Mucosa of descending colon (tissue), 3 donors: ENCODE measurements around the gene ZNF655. TPM values are rescaled to one million over a fixed set of nuclear protein-coding genes. Genes with fewer than 3 reads are reported as not detected.

Experiments
- ATAC-seq: fragments of 200-7000 bp; cut with Tn5 transposase; one replicate; pipeline ENCODE4 v1.9.1; 2020; ENCODE audit warnings: mild to moderate bottlenecking, moderate library complexity
- DNase-seq, 3 donors: peaks; one replicate each; pipeline ENCODE4 v3.0.0-alpha.2; 2020
- H3K36me3 ChIP-seq: fragments of 200-600 bp; one replicate; pipeline ENCODE4 v1.8.0; 2021; ENCODE audit warnings: low read depth, mild to moderate bottlenecking
- H3K4me1 ChIP-seq: fragments of 200-600 bp; one replicate; pipeline ENCODE4 v1.8.0; 2021; ENCODE audit warnings: low read depth, mild to moderate bottlenecking
- H3K4me3 ChIP-seq: fragments of 200-600 bp; one replicate; pipeline ENCODE4 v1.8.0; 2021; ENCODE audit warnings: mild to moderate bottlenecking
- H3K9me3 ChIP-seq: fragments of 200-600 bp; one replicate; pipeline ENCODE4 v1.8.0; 2021; ENCODE audit warnings: mild to moderate bottlenecking
- CTCF ChIP-seq: fragments of 200-600 bp; IDR thresholded peaks from one replicate; pipeline ENCODE4 v1.8.0; 2022; ENCODE audit warnings: antibody characterized with exemption, mild to moderate bottlenecking
- intact Hi-C, 2 donors: fragments of 100-400 bp; cut with DNase I in 1 of 2; cut with micrococcal nuclease in 1 of 2; formaldehyde crosslinking; loops; one replicate each; pipeline versions ENCODE4 v1.11.0 to v1.11.1; 2022; cut with DNase I, micrococcal nuclease
- total RNA-seq, 3 donors: library from RNA; stranded (reverse); fragmentation: NEBNext Ultra II Directional in 2 of 3; extraction: Animal tissue kit (Norgen Biotek cat#: 25700) in 2 of 3; gene quantifications; one replicate each; pipeline versions ENCODE4 v1.2.1 to v1.2.4, GENCODE V29; 2021 to 2023
- donor health status: DM: no; HTN: no; CAD: no; lungs with moderate emphysema.
- donor health status: DM: no; HTN: no; CAD: no.
- donor health status: DM: no; HTN: yes; CAD: no.

The ZNF655 gene
- total RNA-seq, 3 donors from 2014 or later: 64.4 to 99.0 (median 84.0) TPM

GRCh38 chr7:99616359-99617191, 58.1 kb downstream of the ZNF655 start, which contains the start of gene ZSCAN25:
Gene ZSCAN25, plus strand, starts transcription at chr7:99616946. Its CDS starts 2,661 bp downstream, at chr7:99619607.
- intact Hi-C loops: no loop called here
- DNase-seq: peak; percentile 93
- no peaks in the 10 kb centered on the region for H3K36me3 ChIP-seq
- peaks cover 7% of the 10 kb centered on the region for H3K4me1 ChIP-seq
- ATAC-seq: peak; percentile 99
- H3K9me3 ChIP-seq: no peaks in the 10 kb centered on the region
- H3K4me3 ChIP-seq: peak within 1 kb of the TSS; percentile 93
- TF ChIP-seq CTCF: no peak

GRCh38 chr7:99617192-99617781, 58.8 kb downstream of the ZNF655 start:
- DNase-seq (no peak), ATAC-seq (no peak)
- Histone ChIP-seq H3K36me3 (no peaks in the 10 kb centered on the region), H3K4me1 (peaks cover 7% of the 10 kb centered on the region), H3K9me3 (no peaks in the 10 kb centered on the region), H3K4me3 (peak overlapping the region; percentile 93)
- TF ChIP-seq CTCF: no peak
- intact Hi-C loops: no loop called here

GRCh38 chr7:99618726-99619125, 60.3 kb downstream of the ZNF655 start:
- no peak overlapping the region for H3K4me3 ChIP-seq
- DNase-seq (no peak), ATAC-seq (no peak)
- peaks cover 7% of the 10 kb centered on the region for H3K4me1 ChIP-seq
- no peaks in the 10 kb centered on the region for H3K9me3 ChIP-seq
- intact Hi-C loops: no loop called here
- H3K36me3 ChIP-seq: no peaks in the 10 kb centered on the region
- no peak for TF ChIP-seq CTCF

- DNase-seq: no peak
- TF ChIP-seq CTCF: no peak
- Histone ChIP-seq H3K4me1 (peaks cover 7% of the 10 kb centered on the region), H3K36me3 (no peaks in the 10 kb centered on the region), H3K9me3 (no peaks in the 10 kb centered on the region), H3K4me3 (no peak overlapping the region)
- intact Hi-C loops: no loop called here
- ATAC-seq: no peak
These were observed 61.2 kb downstream of the ZNF655 start for GRCh38 chr7:99619571-99620130.

GRCh38 chr7:99621271-99621670, 62.8 kb downstream of the ZNF655 start:
- no peak for DNase-seq
- no peaks in the 10 kb centered on the region for H3K9me3 ChIP-seq
- no peak for TF ChIP-seq CTCF
- H3K36me3 ChIP-seq: no peaks in the 10 kb centered on the region
- intact Hi-C loops: no loop called here
- no peak for ATAC-seq
- H3K4me3 ChIP-seq: no peak overlapping the region
- H3K4me1 ChIP-seq: peaks cover 7% of the 10 kb centered on the region
